HG03103 (cell line): ENCODE measurements around the gene TPO.
"Not testable (repeated sequence)": the region's sequence is repeated elsewhere in the genome, so short reads cannot be mapped to it uniquely, and the experiment has no call there.

Experiments
- ATAC-seq: cut with Tn5 transposase; IDR thresholded peaks from one replicate; pipeline ENCODE4 v1.9.1; 2021; ENCODE audit warnings: low read depth; ENCODE audit not compliant: unreplicated experiment

The TPO gene

DNA sequence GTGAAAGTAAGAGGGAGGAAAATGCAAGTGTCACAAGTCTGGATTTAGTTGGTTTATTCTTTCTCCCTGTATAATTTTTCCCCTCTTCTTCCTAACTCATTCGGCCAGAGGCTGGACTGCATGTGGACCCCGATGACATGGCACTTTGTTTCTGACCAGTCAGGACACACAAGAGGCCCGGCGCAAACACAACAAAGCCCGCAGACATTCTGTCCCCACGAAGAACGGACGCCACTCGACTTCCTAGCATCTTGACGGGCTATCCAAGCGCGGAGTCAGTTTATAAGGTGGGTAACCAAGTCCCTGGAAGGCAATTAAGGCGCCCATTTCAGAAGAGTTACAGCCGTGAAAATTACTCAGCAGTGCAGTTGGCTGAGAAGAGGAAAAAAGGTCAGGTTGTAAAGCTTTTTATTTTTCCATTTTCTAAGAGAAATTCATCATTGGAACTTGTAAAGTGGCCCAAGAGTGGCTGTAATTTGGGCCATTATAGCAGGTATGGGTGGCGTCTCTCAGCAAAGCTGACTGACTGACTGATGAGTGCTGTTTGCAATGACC is at the start of gene TPO:
TPO (plus strand) TSS at position 308 of the 555 bp plus-strand sequence. CDS start 946 bp downstream, outside the sequence.
- ATAC-seq = no peak

DNA sequence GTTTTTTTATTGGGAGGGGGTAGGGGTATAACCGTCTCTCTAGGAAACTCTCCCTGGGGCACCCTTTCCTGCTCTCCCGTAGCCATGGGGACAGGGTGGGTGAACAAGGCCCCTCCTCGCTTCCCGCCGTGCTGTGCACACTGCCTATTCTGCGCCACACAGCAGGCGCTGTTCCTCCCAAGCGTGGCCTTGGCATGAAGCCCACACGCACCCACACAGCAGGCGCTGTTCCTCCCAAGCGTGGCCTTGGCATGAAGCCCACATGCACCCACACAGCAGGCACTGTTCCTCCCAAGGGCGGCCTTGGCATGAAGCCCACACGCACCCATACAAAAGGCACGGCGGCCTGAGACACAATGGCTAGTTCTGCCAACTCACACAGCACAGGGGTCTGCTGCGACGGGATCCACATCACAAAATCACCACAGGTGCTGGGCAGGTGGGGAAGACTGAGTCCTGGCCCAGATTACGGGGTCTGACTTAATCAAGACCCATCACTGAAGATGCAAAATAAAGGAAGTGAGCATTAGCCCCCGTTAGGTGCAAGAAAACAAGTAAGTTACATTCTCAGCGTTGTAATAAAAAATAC is 46.6 kb upstream of the TPO start:
- ATAC-seq = no peak

DNA sequence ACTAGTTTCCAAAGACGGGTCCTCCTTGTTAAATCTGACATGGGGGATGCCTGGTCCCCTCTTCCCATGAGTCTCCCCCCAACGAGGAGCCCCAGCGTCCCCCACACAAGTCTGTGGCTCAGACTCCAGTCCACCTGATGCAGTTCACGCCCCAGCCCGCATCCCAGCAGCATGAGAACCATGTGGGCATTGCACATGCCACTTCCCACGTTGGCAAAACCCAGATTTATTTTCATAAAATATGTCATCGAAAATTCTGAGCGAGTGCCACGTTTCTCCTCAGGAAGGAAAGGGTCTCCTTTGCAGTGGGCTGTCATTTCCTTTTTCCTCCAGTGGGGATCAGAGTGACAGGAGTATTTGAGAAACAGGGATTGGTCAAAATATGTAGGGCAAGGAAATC is 45.7 kb upstream of the TPO start:
- no peak for ATAC-seq

DNA sequence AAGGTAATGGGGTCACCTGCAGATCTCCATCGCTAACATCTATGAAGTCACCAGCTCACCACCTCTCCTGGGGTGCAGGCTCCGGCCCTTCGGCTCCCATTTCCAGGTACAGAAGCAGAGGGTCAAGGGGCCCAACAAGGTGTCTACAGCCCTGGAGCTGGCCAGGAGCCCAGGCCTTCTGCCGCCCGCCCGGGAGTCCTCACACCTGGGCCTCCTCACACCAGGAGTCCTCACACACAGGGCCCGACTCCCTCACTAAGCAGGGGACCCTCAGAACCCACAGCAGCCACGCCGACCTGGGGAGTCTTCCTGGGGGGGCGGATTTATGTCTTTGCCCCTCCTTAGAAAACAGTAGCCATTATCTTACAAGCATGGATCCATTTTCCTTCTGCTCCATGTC is 43.4 kb upstream of the TPO start:
- ATAC-seq = no peak

DNA sequence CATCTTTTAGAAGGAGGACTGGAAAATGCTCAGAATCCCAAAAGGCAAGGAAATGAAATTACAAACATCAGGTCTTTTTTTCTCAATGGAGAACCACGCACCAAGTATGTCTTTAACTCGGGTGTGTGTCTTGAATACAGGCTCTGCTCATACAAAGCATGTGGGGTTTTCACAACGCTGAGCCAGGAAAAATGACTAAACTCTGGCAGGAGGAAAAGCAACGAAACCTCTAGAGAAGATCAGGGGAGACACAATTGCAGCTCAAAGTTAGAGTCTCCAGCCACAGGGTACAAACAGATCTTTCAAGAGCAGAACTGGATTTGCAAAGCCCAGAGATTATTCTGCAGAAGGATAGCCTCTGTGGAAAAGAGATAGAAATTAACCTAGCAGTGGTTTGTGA is 42.8 kb upstream of the TPO start:
- ATAC-seq = no peak

DNA sequence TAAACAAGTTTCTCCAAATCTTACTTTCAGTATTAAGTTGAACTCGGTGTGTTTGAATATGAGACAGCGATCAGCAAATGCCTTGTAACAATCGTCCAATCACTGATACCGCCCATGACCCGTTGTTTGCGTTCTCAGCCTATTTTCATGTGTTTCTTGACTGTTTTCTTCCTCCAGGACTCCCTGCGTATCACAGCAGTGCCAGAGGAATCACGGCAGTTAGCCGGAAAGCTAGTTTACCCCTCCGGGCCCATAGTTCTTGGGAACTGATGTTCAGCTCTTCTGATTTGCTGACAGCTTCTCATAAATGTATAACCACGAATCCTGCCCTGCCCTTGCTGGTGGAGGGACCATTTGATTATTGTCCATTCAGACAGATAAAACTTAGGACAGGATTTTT is 42.2 kb upstream of the TPO start:
- no peak for ATAC-seq

DNA sequence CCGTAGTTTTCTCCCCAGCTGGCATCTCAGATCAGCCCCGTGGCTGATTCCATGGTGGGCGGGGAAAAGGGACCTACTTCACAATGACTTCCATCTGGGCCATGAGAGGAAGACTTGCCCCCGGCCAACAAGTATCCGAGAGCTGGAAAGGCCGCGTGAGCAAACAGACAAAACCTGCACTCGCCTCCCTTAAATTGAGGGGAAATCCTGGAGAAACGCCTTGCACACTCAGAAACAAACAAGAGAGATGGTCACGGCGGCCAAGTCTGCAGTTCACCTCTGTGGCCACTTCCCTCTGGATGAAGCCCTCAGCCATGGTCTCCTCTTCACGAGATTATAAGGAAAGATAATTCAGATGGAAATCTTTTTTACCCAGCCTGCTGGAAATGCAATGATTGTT is 39.4 kb upstream of the TPO start:
- ATAC-seq = no peak

DNA sequence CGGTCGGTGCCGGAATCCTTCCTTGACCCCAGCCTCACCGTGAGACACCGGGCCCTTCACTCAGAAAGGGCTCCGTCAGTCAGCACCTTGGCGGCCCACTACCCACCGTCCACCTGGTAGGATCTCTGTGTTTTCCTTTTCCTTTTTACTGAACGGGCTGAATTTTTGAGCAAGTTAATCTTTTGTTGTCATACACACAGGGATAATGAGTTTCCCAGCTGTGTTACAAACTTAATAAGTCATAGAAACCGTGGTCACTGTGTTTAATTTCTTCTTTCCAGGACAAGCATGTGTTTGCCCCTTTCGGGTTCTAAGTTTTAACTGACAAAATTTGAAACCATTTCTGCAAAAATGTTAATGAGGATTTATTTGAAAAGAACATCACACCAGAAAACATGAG is 39.0 kb upstream of the TPO start:
- no peak for ATAC-seq

DNA sequence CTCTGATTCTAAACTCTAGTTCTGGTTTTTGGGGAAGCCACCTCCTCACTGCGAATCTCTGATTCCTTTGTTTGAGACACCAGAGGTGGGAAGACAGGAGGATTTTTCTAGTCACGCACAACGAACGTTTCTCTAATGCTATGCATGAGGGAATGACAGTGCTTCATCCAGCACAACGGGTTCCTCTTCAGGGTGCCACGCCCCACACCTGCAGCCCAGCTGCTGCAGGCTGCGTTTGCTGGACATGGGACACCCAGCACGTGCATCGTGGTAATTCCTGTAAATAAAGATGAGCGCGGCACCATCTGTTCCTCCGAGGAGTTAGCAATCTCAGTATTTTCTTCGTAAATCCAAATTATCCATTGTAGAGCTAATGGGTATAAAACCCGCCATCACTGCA is 37.5 kb upstream of the TPO start:
- no peak for ATAC-seq

DNA sequence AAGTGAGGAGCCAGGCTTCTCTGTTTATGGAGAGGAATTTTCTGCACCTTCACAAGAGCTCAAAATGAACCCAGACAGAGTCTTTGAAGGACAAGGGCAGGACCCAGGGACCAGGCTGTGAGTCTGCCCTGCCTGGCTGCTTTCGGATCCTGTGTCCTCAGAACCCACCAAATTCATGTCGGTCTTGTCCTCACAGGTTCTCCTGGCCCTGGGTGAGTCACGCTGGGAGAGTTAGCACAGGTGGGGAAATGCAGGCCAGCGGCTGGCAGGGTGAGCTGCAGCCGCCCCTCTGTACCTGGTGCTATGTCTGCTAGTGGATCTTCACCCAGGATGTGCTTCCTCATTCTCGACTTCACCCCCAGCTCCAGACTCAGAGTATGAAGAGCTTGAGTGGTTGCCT is 35.8 kb upstream of the TPO start:
- no peak for ATAC-seq

DNA sequence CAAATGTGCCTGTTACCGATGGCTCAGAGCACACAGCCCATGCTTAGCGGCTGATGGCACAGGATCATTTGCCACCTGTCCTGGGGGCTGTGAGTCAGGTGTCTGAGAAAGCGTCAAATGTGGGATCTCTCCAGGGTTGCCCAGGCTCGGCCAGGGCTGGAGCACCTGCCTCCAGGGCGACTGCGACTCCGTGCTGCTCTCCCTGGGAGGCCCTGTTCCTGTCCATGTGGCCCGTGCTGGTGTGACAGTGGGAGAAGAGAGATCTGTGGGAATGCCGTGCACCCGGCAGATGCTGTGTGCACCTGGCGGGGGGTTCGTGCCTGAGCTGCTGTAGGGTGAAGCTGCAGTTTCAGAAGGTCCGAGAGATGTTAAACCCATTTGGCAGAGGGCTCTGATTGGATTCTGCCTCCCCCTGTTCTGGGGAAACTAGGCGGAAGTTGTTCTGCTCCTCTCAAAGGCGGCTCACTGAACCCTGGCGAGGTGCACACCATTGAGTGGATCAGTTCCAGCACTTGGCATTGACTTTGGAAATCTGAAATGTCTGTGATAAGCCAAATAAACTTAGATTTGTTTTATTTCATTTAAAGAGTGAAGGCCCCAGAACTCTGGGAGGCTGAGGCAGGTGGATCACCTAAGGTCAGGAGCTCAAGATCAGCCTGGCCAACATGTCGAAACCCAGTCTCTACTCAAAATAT is 34.7 kb upstream of the TPO start:
- ATAC-seq = no peak

DNA sequence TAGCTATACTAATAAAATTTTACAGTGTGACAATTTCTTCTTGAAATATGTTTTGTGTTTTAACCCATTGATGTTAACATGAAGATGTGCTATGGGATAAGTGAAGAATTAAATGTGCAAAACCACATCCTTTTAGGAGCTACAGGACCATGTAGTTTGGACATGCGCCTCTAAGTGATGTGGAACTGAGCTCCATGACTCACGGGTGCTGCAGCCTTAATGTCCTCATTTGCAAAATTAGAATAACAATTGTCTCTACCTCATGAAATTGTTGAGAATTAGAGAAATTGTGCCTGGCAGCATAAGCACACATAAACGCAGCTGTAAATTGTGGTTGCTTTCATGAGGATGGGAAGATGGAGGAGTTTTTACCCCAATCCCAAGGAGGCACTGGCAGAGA is 31.6 kb upstream of the TPO start:
- no peak for ATAC-seq

DNA sequence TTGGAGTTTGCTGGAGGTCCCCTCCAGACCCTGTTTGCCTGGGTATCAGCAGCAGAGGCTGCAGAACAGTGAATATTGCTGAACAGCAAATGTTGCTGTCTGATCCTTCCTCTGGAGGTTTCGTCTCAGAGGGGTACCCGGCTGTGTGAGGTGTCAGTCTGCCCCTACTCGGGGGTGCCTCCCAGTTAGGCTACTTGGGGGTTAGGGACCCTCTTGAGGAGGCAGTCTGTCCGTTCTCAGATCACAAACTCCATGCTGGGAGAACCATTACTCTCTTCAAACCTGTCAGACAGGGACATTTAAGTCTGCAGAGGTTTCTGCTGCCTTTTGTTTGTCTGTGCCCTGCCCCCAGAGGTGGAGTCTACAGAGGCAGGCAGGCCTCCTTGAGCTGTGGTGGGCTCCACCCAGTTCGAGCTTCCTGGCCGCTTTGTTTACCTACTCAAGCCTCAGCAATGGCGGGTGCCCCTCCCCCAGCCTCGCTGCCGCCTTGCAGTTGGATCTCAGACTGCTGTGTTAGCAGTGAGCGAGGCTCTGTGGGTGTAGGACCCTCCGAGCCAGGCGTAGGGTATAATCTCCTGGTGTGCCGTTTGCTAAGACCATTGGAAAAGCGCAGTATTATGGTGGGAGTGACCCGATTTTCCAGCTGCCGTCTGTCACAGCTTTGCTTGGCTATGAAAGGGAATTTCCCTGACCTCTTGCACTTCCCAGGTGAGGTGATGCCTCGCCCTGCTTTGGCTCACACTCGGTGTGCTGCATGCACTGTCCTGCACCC is 25.1 kb upstream of the TPO start:
- ATAC-seq = not testable (repeated sequence)

DNA sequence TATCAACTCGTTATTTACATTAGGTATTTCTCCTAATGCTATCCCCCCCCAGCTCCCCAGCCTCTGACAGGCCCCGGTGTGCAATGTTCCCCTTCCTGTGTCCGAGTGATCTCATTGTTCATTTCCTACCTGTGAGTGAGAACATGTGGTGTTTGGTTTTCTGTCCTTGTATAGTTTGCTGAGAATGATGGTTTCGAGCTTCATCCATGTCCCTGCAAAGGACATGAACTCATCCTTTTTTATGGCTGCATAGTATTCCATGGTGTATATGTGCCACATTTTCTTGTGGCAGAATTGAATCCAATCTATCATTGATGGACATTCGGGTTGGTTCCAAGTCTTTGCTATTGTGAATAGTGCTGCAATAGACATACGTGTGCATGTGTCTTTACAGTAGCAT is 23.1 kb upstream of the TPO start:
- not testable (repeated sequence) for ATAC-seq

DNA sequence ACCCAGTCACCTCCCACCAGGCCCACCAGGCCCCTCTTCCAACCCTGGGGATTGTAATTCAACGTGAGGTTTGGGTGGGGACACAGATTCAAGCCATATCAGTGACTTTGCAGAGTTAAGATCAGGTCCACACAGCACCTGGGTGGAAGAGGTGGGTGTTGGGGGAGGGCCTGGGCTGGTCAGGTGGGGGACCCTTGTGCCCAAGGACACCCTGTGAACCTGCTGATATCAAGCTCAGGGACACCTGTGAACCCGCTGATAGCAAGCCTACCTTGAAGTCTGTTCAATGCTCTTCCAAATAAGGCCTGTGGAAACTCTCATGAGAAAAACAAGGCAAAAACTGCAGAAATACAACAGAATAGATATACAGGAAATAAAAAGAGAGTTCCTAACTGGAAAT is 19.9 kb upstream of the TPO start:
- no peak for ATAC-seq

DNA sequence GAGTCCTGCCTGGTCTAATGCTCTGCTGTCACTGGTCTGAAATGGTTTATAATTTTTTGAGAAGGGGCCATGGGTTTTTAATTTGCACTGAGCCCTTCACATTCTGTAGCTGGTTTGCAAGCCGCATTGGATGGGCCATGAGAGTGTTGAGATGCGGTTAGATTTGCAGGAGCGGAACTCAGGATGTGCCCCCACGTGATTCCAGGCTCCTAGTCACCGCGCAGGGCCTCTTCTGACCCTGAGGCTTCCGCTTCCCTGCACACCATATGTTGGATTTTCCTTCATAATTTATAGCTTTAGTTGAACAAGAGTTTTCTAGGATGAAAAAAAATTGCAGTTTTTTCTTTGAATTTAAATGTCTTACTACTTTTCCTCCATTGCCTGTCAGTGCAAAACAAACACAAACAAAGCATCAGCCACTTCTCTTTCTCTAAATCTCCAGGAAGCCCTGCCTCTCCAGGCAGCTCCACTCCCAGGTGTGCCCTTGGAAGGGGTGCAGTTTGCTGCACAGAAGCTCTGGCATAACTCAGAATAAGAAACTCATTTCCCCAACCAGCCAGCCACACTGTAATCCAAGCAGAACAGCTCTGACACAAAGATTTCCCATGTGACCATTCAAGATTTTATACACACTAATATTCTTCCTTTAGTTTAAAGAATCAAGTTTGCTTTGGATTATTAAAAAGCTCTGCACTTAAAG is 18.4 kb upstream of the TPO start:
- ATAC-seq = no peak

DNA sequence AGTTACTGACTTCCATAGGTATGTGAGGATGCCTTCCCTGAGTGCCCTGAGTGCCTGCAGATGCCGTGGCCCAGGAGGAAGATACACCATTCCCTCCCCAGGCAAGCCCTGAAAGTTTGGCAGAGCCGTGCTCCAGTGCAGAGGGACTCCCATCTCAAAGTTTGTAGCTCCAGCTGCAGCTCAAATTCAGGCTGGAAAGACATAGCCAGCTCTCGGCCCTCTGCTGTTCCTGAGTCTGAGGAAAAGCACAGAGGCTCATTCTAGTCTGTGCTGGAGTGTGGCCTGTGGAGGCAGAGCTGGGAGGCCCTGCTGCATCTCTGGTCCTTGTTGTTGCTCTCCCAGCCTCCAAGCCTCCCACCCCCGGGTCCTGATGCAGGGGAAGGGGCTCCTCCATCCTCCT is 15.9 kb upstream of the TPO start:
- no peak for ATAC-seq

DNA sequence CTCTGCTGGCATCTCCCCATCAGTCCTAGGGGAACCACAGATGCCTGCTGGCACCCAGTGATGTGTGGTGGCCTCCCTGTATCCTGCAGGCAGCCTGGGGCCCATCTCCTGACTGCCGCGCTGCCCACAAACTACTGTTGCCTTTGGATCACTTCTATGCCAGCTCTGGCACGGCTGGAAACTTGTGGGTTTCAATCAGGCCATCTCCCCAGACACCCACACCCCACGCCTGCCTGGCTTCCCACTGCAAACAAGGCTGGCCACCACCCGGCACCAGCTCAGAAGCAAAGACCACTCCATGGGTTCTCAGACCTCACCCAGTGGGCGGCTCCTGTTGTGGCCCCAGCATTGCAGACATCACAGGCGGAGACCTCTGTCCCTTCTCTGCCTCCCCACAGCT is 15.1 kb upstream of the TPO start:
- ATAC-seq = no peak

DNA sequence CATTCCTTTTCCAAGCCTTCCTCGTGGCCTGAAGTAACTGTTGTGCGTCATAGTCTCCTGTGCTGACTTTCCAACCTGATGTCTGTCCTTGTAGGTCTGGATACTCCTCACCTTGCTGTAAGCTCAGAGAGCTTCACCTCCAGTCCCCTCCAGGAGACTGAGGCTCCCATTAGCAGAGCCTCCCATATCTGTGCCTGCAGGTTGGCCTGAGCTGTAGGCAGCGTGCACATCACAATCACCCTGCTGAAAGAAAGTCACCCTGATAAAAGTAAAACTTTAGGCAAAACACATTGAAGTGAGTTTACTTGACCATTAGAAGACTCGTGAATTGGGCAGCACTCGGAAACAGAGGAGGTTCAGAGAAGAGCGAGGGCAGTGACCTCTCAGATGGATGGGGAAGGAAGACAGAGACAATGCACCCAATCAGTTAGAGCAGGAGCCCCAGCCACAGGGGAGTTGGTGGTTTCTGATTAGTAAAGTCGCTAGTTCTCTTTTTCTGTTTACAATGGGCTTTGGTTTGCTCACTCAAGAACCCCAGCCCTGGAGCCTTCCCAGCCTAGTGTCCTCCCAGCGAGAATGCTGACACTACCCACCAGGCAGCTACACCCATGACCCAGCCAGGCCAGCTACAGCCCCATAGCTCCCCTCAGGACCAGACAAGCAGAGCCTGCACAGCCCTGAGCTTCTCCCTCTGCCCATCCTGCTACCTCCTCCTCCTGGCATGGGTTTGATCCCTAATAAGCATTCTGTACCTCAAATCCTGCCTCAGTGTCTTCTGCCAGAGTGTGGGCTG is 12.1 kb upstream of the TPO start:
- peak; percentile 81 for ATAC-seq

DNA sequence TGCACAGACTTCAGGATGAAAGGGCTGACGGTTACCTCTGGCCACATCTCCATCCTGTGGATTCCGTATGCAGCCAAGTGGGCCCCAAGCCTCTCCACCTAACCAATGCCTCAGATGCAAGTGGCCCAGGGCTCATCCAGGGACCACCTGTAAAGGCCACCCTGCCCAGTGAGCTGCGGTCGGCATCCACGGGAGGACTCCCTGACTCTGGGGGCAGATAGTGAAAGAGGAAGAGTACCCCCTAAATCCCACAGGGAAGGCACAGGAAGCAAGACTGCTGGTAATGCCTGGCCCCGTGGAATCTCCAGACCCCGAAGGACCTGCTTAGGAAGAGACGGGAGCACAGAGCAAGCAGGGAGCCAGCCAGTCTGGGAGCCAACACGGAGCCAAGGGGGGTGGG is 11.2 kb upstream of the TPO start:
- no peak for ATAC-seq
